CD14-positive monocyte (primary cell): ENCODE results near the gene DCANP1. TPM values are rescaled to one million over a fixed set of nuclear protein-coding genes. Genes with fewer than 3 reads are reported as not detected.
"Not testable (repeated sequence)": the region's sequence is repeated elsewhere in the genome, so short reads cannot be mapped to it uniquely, and the experiment has no call there.

ENCODE experiments used
- DNase-seq, 3 donors: peaks; one replicate each; pipeline ENCODE4 v3.0.0-alpha.2; 2011 to 2022
- H2AFZ ChIP-seq: 2 replicates; pipeline ENCODE4 v1.6.0; 2012; ENCODE audit warnings: mild to moderate bottlenecking, low read depth, low read length, inconsistent platforms; ENCODE audit not compliant: insufficient read depth, poor library complexity, severe bottlenecking
- H3K27ac ChIP-seq, 2 donors: 1 replicate in 1 of 2; 2 replicates in 1 of 2; pipeline ENCODE4 v1.5.1; 2012 to 2013; ENCODE audit warnings: low read length in 2 of 2, control low read depth in 1 of 2, inconsistent platforms in 1 of 2, low read depth in 1 of 2, mild to moderate bottlenecking in 1 of 2
- H3K27me3 ChIP-seq, 2 donors: one replicate each; pipeline versions ENCODE4 v1.6.0 to v1.6.1; 2011 to 2013; ENCODE audit warnings: low read length in 2 of 2; ENCODE audit not compliant: control insufficient read depth in 2 of 2, insufficient read depth in 2 of 2
- H3K36me3 ChIP-seq, 2 donors: replicated peaks in 1 of 2; 1 replicate in 1 of 2; 2 replicates in 1 of 2; pipeline versions ENCODE4 v1.5.1 to v1.6.1; 2012 to 2013; ENCODE audit warnings: low read length in 2 of 2, control low read depth in 1 of 2, inconsistent platforms in 1 of 2, mild to moderate bottlenecking in 1 of 2; ENCODE audit not compliant: insufficient read depth in 2 of 2, control insufficient read depth in 1 of 2
- H3K4me1 ChIP-seq, 2 donors: 1 replicate in 1 of 2; 2 replicates in 1 of 2; pipeline versions ENCODE4 v1.5.1 to v1.6.1; 2012 to 2013; ENCODE audit warnings: low read length in 2 of 2, control low read depth in 1 of 2, inconsistent platforms in 1 of 2, mild to moderate bottlenecking in 1 of 2, moderate library complexity in 1 of 2; ENCODE audit not compliant: insufficient read depth in 2 of 2, control insufficient read depth in 1 of 2
- H3K4me2 ChIP-seq: replicated peaks from 2 replicates; pipeline ENCODE3; 2012; ENCODE audit warnings: low read length, moderate library complexity, mild to moderate bottlenecking; ENCODE audit not compliant: poor library complexity, severe bottlenecking; ENCODE audit errors: extremely low read depth
- H3K4me3 ChIP-seq, 3 experiments: fragments of 200-600 bp in 1 of 3; sonication (generic) in 1 of 3; replicated peaks in 1 of 3; 1 replicate in 2 of 3; 2 replicates in 1 of 3; pipeline ENCODE4 v1.5.1; 2011 to 2013; ENCODE audit warnings: low read length in 3 of 3, mild to moderate bottlenecking in 3 of 3, control low read depth in 2 of 3, low read depth in 2 of 3, inconsistent platforms in 1 of 3, moderate library complexity in 1 of 3
- H3K79me2 ChIP-seq: 2 replicates; pipeline ENCODE4 v1.6.0; 2012; ENCODE audit warnings: mild to moderate bottlenecking, control low read depth, inconsistent platforms, low read length, moderate library complexity; ENCODE audit not compliant: insufficient read depth
- H3K9ac ChIP-seq: 2 replicates; pipeline ENCODE4 v1.6.0; 2017; ENCODE audit warnings: low read length, mild to moderate bottlenecking; ENCODE audit not compliant: insufficient read depth, poor library complexity, severe bottlenecking
- H3K9me3 ChIP-seq, 2 donors: replicated peaks in 1 of 2; 1 replicate in 1 of 2; 2 replicates in 1 of 2; pipeline versions ENCODE4 v1.5.1 to v1.6.1; 2012 to 2013; ENCODE audit warnings: low read length in 2 of 2, control low read depth in 1 of 2; ENCODE audit not compliant: control insufficient read depth in 1 of 2, insufficient read depth in 1 of 2
- H4K20me1 ChIP-seq: 2 replicates; pipeline ENCODE4 v1.6.0; 2012; ENCODE audit warnings: mild to moderate bottlenecking, low read length, control low read depth, moderate library complexity; ENCODE audit not compliant: insufficient read depth
- H3K27ac Mint-ChIP-seq, 7 donors: one replicate each; pipeline ENCODE4 v1.8.0; 2020; ENCODE audit warnings: mild to moderate bottlenecking in 7 of 7, mixed read lengths in 7 of 7, moderate library complexity in 6 of 7, inconsistent platforms in 2 of 7
- H3K27me3 Mint-ChIP-seq, 3 donors: one replicate each; pipeline ENCODE4 v1.8.0; 2021 to 2022; ENCODE audit warnings: low read depth in 3 of 3, mild to moderate bottlenecking in 3 of 3, mixed read lengths in 3 of 3, moderate library complexity in 3 of 3, inconsistent platforms in 1 of 3
- H3K36me3 Mint-ChIP-seq, 2 donors: one replicate each; pipeline ENCODE4 v1.8.0; 2020; ENCODE audit warnings: mixed read lengths in 2 of 2, inconsistent platforms in 1 of 2, mild to moderate bottlenecking in 1 of 2
- H3K4me1 Mint-ChIP-seq: one replicate; pipeline ENCODE4 v1.8.0; 2020; ENCODE audit warnings: mild to moderate bottlenecking, mixed read lengths
- H3K4me3 Mint-ChIP-seq, 2 donors: one replicate each; pipeline ENCODE4 v1.8.0; 2020; ENCODE audit warnings: mild to moderate bottlenecking in 2 of 2, mixed read lengths in 2 of 2, moderate library complexity in 1 of 2
- H3K9me3 Mint-ChIP-seq, 7 donors: one replicate each; pipeline ENCODE4 v1.8.0; 2020 to 2022; ENCODE audit warnings: mixed read lengths in 7 of 7, mild to moderate bottlenecking in 6 of 7, moderate library complexity in 6 of 7, inconsistent platforms in 2 of 7
- whole genome bisulfite sequencing: methylation state at CpG from one replicate; pipeline ENCODE4 v1.1.5; 2013; ENCODE audit warnings: missing lambda C conversion rate; ENCODE audit not compliant: insufficient coverage; 5-methylcytosine and 5-hydroxymethylcytosine counted together
- intact Hi-C, 2 donors: fragments of 100-400 bp; cut with micrococcal nuclease; formaldehyde crosslinking; loops; one replicate each; pipeline versions ENCODE4 v1.15.0 to v1.15.1; 2023
- polyA minus RNA-seq: library from RNA; depleted of rRNA, polyadenylated mRNA; stranded (reverse); fragments of >200 nt; gene quantifications from 2 replicates; pipeline ENCODE4 v1.2.3, GENCODE V29; 2012
- polyA plus RNA-seq, 3 donors: library from polyadenylated mRNA; depleted of rRNA in 1 of 3; unstranded in 2 of 3; stranded (reverse) in 1 of 3; fragments of 300-500 nt in 2 of 3; fragments of >200 nt in 1 of 3; fragmentation: Illumina TruSeq in 2 of 3; gene quantifications; 1 replicate in 2 of 3; 2 replicates in 1 of 3; pipeline ENCODE4 v1.2.3, GENCODE V29; 2012 to 2021
- total RNA-seq, 12 experiments: library from RNA in 1 of 12; stranded (reverse) in 1 of 12; fragments of 120-200 nt in 1 of 12; gene quantifications; one replicate each; pipeline ENCODE4 v1.2.4 and lab custom pipeline; 2013 to 2026; ENCODE audit warnings: mixed read lengths in 6 of 12, inconsistent platforms in 1 of 12
- TF ChIP-seq, protein P1 (sequence below): fragments of 200-600 bp; IDR thresholded peaks from one replicate; pipeline ENCODE4 v1.8.0; 2022; ENCODE audit warnings: antibody characterized with exemption, mild to moderate bottlenecking

DCANP1 gene, protein sequence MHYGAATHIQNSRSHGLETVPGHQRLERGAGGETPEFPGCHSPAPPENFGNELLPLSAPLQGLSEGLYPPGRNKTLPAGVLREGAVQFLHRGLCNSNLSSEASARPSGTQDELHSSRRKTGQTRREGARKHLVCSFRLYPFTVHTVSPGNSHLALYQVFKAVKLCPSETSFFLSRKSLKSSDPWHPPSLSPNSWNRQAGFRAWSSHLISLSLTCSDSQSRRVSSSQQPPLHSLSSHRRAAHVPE
- 0.35 TPM for total RNA-seq (2013)
- under 1 TPM; 0.14 to 0.85 (median 0.15) TPM for polyA plus RNA-seq
- polyA minus RNA-seq = 0.42 and 0.96 TPM in 2 replicates
- total RNA-seq (lab: John Stamatoyannopoulos, UW) = 0 to 0.08 (median 0) reads per million in 11 experiments

DNA sequence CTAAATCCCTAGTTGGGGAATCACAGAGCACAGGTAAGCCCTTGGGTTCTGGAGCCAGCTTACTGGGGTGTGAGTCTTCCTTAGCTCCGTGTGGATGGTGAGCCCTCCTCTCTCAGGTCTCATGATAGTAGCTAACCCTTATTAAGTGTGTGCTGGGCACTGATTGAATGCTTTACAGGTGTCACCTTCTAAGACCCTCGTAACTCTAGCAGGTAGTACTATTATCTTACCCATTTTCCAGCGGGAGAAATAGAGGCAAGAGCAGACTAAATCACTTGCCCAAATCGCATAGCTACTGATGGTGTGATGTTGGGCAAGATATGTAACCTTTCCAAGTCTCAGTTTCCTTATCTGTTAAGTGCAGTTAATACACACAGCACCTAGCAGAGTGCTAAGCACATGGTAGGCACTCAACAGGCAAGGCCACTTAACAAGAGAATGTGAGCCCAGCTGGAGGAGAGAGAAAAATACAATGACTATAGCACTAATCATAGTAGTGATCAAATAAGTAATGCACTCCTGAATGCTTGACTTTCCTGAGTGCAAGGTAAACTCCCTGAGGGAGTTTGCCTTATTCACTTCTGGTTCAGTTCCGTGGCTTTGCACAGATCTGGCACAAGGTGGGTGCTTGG lies at the start of gene DCANP1:
Gene DCANP1 (minus strand): TSS at position 51 of the 632 bp plus-strand sequence. CDS start 240 bp downstream, outside the sequence.
- Histone ChIP-seq H4K20me1 (no peaks in the 10 kb centered on the region), H2AFZ (peak within 1 kb of the TSS; percentile 17), H3K79me2 (peaks cover 99% of the 10 kb centered on the region), H3K4me3 (no peak within 1 kb of the TSS), H3K9ac (no peak within 1 kb of the TSS), H3K27ac (no peak within 1 kb of the TSS), H3K9me3 (no peaks in the 10 kb centered on the region), H3K27me3 (no peaks in the 10 kb centered on the region), H3K36me3 (no peaks in the 10 kb centered on the region), H3K4me2 (no peak within 1 kb of the TSS), H3K4me1 (peaks cover 69 to 77% of the 10 kb centered on the region in 2 donors)
- Mint-ChIP-seq H3K4me1 (peaks cover 79% of the 10 kb centered on the region), H3K36me3 (peaks cover 3 to 19% of the 10 kb centered on the region in 2 donors), H3K27ac (peak within 1 kb of the TSS in 4 of 7 donors; percentile 23 to 54 (median 36)), H3K9me3 (no peaks in the 10 kb centered on the region), H3K4me3 (no peak within 1 kb of the TSS), H3K27me3 (peaks cover 0 to 5% (median 4%) of the 10 kb centered on the region in 3 donors)
- TF ChIP-seq, protein P1, sequence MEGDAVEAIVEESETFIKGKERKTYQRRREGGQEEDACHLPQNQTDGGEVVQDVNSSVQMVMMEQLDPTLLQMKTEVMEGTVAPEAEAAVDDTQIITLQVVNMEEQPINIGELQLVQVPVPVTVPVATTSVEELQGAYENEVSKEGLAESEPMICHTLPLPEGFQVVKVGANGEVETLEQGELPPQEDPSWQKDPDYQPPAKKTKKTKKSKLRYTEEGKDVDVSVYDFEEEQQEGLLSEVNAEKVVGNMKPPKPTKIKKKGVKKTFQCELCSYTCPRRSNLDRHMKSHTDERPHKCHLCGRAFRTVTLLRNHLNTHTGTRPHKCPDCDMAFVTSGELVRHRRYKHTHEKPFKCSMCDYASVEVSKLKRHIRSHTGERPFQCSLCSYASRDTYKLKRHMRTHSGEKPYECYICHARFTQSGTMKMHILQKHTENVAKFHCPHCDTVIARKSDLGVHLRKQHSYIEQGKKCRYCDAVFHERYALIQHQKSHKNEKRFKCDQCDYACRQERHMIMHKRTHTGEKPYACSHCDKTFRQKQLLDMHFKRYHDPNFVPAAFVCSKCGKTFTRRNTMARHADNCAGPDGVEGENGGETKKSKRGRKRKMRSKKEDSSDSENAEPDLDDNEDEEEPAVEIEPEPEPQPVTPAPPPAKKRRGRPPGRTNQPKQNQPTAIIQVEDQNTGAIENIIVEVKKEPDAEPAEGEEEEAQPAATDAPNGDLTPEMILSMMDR = no peak
- intact Hi-C loops = no loop called here
- WGBS = 88% methylated on average over 1 of the region's 5 CpGs
- DNase-seq = no peak

DNA sequence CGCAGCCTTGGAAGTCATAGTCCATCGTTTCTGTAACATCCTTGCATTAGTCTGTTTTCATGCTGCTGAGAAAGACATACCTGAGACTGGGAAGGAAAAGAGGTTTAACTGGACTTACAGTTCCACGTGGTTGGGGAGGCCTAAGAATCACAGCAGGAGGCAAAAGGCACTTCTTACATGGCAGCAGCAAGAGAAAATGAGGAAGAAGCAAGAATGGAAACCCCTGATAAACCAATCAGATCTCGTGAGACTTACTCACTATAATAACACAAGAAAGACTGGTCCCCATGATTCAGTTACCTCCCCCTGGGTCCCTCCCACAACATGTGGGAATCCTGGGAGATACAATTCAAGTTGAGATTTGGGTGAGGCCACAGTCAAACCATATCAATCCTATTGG lies 48.4 kb upstream of the DCANP1 start:
- peak in 1 of 3 donors; percentile 38 for DNase-seq
- H3K36me3 ChIP-seq, H3K79me2 ChIP-seq, H3K4me3 ChIP-seq, H3K9ac ChIP-seq, H2AFZ ChIP-seq, H3K4me3 Mint-ChIP-seq, intact Hi-C loops, H3K4me2 ChIP-seq, H3K27ac Mint-ChIP-seq, H3K27ac ChIP-seq, H3K36me3 Mint-ChIP-seq, H3K9me3 ChIP-seq, H4K20me1 ChIP-seq: not testable (repeated sequence)
- Histone ChIP-seq H3K4me1 (peaks cover 25 to 34% of the 10 kb centered on the region in 2 donors), H3K27me3 (peaks cover 35 to 53% of the 10 kb centered on the region in 2 donors)
- WGBS = 100% methylated on average over 2 of the region's 4 CpGs
- Mint-ChIP-seq H3K4me1 (peaks cover 31% of the 10 kb centered on the region), H3K9me3 (peaks cover 0 to 12% (median 4%) of the 10 kb centered on the region in 7 donors), H3K27me3 (peaks cover 37 to 52% (median 43%) of the 10 kb centered on the region in 3 donors)
